Tibial nerve (tissue), 4 donors: ENCODE results near the gene KIAA0319L.

Experiments
- EP300 ChIP-seq, 2 donors: sonication (generic); formaldehyde crosslinking; IDR thresholded peaks; one replicate each; pipeline ENCODE4 v1.6.1; 2017; ENCODE audit warnings: antibody characterized with exemption in 2 of 2, mild to moderate bottlenecking in 1 of 2
- POLR2A ChIP-seq, 2 donors: fragments of 450-650 bp; IDR thresholded peaks; one replicate each; pipeline ENCODE4 v1.6.1; 2017; ENCODE audit warnings: antibody characterized with exemption in 2 of 2, mild to moderate bottlenecking in 2 of 2, moderate library complexity in 2 of 2
- TF ChIP-seq, protein P1 (sequence below), 5 experiments: fragments of 200-600 bp in 3 of 5; fragments of 450-650 bp in 2 of 5; sonication (generic) in 3 of 5; IDR thresholded peaks; one replicate each; pipeline ENCODE4 v1.5.1; 2016 to 2019; ENCODE audit warnings: antibody characterized with exemption in 5 of 5, mild to moderate bottlenecking in 3 of 5, moderate library complexity in 2 of 5

- TF ChIP-seq, protein P1, sequence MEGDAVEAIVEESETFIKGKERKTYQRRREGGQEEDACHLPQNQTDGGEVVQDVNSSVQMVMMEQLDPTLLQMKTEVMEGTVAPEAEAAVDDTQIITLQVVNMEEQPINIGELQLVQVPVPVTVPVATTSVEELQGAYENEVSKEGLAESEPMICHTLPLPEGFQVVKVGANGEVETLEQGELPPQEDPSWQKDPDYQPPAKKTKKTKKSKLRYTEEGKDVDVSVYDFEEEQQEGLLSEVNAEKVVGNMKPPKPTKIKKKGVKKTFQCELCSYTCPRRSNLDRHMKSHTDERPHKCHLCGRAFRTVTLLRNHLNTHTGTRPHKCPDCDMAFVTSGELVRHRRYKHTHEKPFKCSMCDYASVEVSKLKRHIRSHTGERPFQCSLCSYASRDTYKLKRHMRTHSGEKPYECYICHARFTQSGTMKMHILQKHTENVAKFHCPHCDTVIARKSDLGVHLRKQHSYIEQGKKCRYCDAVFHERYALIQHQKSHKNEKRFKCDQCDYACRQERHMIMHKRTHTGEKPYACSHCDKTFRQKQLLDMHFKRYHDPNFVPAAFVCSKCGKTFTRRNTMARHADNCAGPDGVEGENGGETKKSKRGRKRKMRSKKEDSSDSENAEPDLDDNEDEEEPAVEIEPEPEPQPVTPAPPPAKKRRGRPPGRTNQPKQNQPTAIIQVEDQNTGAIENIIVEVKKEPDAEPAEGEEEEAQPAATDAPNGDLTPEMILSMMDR (IDR thresholded peaks at IDR 0.05), result no peak
- TF ChIP-seq POLR2A (IDR thresholded peaks at IDR 0.05) (no peak), EP300 (IDR thresholded peaks at IDR 0.05) (no peak)
Observed at GRCh38 chr1:35539073-35539823, 18.0 kb downstream of the KIAA0319L start.
